Gastroesophageal sphincter (tissue), 4 donors: Measurements from ENCODE around the gene CFAP157. TPM values are rescaled to one million over a fixed set of nuclear protein-coding genes. Genes with fewer than 3 reads are reported as not detected.
A peak's percentile ranks its signal among the peaks of the same experiment; 100 is the strongest.

Source experiments
- ATAC-seq: fragments of 150-250 bp; one replicate; pipeline ENCODE4 v1.9.1; 2016; ENCODE audit warnings: mild to moderate bottlenecking, moderate library complexity
- H3K27ac ChIP-seq, 4 donors: fragments of 200-600 bp; sonication (generic) in 3 of 4; 1 replicate in 3 of 4; 2 replicates in 1 of 4; pipeline ENCODE4 v1.5.1; 2016 to 2019
- H3K27me3 ChIP-seq: fragments of 200-600 bp; sonication (generic); one replicate; pipeline ENCODE4 v1.5.1; 2019
- H3K36me3 ChIP-seq, 2 donors: fragments of 200-600 bp; sonication (generic); one replicate each; pipeline ENCODE4 v1.5.1; 2019; ENCODE audit warnings: control low read depth in 1 of 2
- H3K4me1 ChIP-seq, 3 donors: fragments of 200-600 bp; sonication (generic); 1 replicate in 2 of 3; 2 replicates in 1 of 3; pipeline ENCODE4 v1.5.1; 2016 to 2019; ENCODE audit warnings: control low read depth in 2 of 3
- H3K4me3 ChIP-seq, 2 donors: fragments of 200-600 bp; sonication (generic); one replicate each; pipeline ENCODE4 v1.5.1; 2019; ENCODE audit warnings: mild to moderate bottlenecking in 1 of 2, moderate library complexity in 1 of 2
- H3K9me3 ChIP-seq, 3 donors: fragments of 200-600 bp; sonication (generic); one replicate each; pipeline ENCODE4 v1.5.1; 2017 to 2019; ENCODE audit warnings: control low read depth in 2 of 3
- EP300 ChIP-seq: sonication (generic); formaldehyde crosslinking; IDR thresholded peaks from one replicate; pipeline ENCODE4 v1.6.1; 2017; ENCODE audit warnings: antibody characterized with exemption, mild to moderate bottlenecking
- POLR2A ChIP-seq, 2 donors: fragments of 450-650 bp; IDR thresholded peaks; one replicate each; pipeline ENCODE4 v1.6.1; 2017; ENCODE audit warnings: antibody characterized with exemption in 2 of 2, mild to moderate bottlenecking in 2 of 2, moderate library complexity in 1 of 2
- POLR2AphosphoS5 ChIP-seq: sonication (generic); formaldehyde crosslinking; IDR thresholded peaks from one replicate; pipeline ENCODE4 v1.6.1; 2017; ENCODE audit warnings: antibody characterized with exemption
- WGBS, 2 donors: methylation state at CpG; one replicate each; pipeline ENCODE4 v1.1.5; 2018; ENCODE audit warnings: low coverage in 1 of 2; 5-methylcytosine and 5-hydroxymethylcytosine counted together
- total RNA-seq, 4 donors: library from RNA; depleted of rRNA; stranded (reverse); fragments of >200 nt; gene quantifications; one replicate each; pipeline ENCODE4 v1.1.0, GENCODE V29; 2016
- TF ChIP-seq, protein P1 (sequence below), 4 experiments: fragments of 200-600 bp in 2 of 4; fragments of 450-650 bp in 2 of 4; sonication (generic) in 1 of 4; IDR thresholded peaks; one replicate each; pipeline ENCODE4 v1.5.1; 2017 to 2019; ENCODE audit warnings: antibody characterized with exemption in 4 of 4, mild to moderate bottlenecking in 2 of 4, moderate library complexity in 2 of 4

The CFAP157 gene
- total RNA-seq, 4 donors from 2014 or later: 0.31 TPM; not detected in 3

DNA sequence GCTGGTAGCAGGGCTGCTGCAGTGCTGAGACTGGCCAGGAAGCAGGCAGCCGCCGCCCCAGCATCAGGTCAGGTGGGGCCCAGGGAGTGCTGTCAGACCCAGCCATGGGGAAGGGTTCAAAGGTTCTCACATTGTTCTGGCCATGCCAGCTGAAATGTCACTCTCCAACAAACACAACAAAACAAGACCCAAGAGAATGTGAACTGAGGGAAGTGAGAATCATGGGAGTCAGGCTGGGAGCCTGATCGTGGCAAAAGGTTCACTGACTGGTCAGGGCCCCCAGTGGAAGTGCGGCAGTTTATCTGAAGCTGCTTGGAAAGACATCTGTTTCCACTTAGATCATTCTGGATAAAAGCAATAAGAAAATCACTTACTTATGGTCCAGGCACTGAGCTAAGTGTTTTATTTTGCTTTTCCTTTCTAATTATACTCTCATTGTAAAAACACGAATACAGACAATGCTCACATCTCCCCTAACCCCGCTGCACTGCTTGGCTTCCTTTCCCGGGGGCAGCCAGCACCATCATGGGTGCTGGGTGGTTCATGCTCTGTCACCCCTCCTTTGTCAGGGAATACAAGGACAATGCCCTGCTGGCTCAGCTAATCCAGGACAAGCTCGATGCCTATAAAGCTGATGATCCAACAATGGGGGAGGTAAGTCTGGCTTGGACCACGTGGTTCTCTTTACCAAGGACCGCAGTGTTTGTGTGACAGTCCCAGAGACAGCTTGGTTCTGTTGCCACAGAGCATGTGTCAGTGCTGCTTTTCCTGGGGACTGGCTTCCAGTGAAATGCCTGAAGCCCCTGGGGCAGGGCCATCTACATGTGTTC is 41.9 kb upstream of the CFAP157 start:
- Histone ChIP-seq H3K36me3 (peaks cover 0 to 99% of the 10 kb centered on the region in 2 donors), H3K4me1 (no peaks in the 10 kb centered on the region), H3K4me3 (no peak overlapping the region), H3K9me3 (no peaks in the 10 kb centered on the region), H3K27ac (peak overlapping the region in 3 of 4 donors; percentile 30 to 56 (median 35)), H3K27me3 (no peaks in the 10 kb centered on the region)
- ATAC-seq: peak; percentile 34
- WGBS, 2 donors: 66 to 79% methylated on average over 4 to 6 of the region's 10 CpGs
- TF ChIP-seq EP300: no peak

DNA sequence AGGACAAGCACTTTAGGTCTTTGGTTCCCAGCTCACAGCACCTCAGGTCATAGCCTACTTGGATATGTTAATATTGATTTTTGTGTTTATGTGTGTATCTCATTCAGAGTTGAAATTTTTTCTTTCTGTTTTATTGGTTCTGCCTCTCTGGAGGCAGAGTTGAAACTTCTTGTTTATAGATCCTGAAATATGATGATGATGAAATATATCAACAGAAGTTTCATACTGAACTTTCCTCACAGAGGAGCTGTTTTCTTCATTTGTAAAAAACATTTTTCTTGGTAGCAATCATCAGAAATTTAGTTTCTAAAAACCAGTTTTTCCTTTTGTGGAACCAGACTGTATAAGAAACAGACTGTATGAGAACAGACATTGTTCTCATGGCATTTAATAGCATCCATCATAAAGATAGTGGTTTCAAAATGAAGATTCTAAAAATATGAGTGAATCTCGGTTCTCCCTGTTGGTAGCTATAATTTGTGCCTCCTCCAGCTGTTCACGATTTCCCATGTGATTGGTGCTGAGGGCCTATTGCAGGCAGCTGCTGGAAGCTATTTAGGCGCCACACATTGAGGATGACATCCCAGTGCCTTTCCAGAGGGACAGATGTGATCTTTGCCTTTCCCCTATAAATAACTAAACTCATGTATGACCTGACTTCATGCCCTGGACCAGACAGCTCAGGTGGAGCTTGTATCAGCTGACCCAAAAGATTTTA is 39.5 kb upstream of the CFAP157 start:
- no peak overlapping the region for H3K27ac ChIP-seq
- H3K27me3 ChIP-seq: no peaks in the 10 kb centered on the region
- TF ChIP-seq EP300 (no peak), POLR2AphosphoS5 (no peak), POLR2A (IDR thresholded peaks at IDR 0.05) (no peak)
- TF ChIP-seq, protein P1, sequence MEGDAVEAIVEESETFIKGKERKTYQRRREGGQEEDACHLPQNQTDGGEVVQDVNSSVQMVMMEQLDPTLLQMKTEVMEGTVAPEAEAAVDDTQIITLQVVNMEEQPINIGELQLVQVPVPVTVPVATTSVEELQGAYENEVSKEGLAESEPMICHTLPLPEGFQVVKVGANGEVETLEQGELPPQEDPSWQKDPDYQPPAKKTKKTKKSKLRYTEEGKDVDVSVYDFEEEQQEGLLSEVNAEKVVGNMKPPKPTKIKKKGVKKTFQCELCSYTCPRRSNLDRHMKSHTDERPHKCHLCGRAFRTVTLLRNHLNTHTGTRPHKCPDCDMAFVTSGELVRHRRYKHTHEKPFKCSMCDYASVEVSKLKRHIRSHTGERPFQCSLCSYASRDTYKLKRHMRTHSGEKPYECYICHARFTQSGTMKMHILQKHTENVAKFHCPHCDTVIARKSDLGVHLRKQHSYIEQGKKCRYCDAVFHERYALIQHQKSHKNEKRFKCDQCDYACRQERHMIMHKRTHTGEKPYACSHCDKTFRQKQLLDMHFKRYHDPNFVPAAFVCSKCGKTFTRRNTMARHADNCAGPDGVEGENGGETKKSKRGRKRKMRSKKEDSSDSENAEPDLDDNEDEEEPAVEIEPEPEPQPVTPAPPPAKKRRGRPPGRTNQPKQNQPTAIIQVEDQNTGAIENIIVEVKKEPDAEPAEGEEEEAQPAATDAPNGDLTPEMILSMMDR (IDR thresholded peaks at IDR 0.05): no peak
- no peaks in the 10 kb centered on the region for H3K9me3 ChIP-seq
- no peak overlapping the region for H3K4me3 ChIP-seq
- peaks cover 0 to 100% of the 10 kb centered on the region in 2 donors for H3K36me3 ChIP-seq
- no peak for ATAC-seq
- 29 to 47% methylated on average over 2 to 3 of the region's 3 CpGs for WGBS, 2 donors
- H3K4me1 ChIP-seq: no peaks in the 10 kb centered on the region

DNA sequence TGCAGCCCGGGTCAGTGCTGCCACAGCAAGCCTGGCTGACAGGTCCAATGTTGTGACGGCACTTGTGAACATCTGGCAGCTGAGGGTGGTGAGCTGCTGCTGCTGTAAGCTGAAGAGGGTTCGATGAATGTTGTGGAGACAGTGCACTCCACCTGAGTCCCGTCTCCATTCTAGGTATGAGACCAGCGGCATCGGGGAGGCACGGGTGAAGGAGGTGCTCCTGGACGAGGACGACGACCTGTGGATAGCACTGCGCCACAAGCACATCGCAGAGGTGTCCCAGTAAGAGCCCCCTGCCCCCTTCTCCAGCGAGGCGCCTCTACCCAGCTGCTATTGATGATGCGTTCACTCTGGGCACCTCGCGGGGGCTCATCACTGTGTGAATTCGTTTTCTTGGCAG is 38.9 kb upstream of the CFAP157 start:
- Histone ChIP-seq H3K27me3 (no peaks in the 10 kb centered on the region), H3K4me1 (no peaks in the 10 kb centered on the region), H3K27ac (no peak overlapping the region), H3K4me3 (no peak overlapping the region), H3K36me3 (peaks cover 0 to 100% of the 10 kb centered on the region in 2 donors), H3K9me3 (no peaks in the 10 kb centered on the region)
- ATAC-seq: no peak
- no peak for TF ChIP-seq POLR2AphosphoS5
- 70 to 89% methylated on average over 2 to 13 of the region's 18 CpGs for WGBS, 2 donors

DNA sequence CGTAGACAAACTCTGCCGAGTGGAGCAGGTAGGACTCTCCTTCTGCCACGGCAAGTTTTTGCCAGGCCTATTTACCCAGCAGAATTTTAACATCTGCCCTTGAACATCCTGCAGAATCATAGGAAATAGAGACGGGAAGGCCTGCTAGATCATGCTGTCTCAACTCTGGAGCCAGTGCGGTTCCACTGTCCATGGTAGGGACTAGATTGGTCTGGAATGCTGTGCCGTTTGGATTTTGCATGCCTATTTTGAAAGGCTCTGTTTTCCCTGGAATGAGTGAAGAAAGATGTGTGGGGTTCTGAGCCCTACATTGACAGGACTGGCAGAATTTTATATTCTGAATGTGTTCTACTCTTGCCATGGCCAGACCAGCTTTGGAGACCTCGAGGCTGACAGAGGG is 33.6 kb upstream of the CFAP157 start:
- H3K27me3 ChIP-seq: no peaks in the 10 kb centered on the region

DNA sequence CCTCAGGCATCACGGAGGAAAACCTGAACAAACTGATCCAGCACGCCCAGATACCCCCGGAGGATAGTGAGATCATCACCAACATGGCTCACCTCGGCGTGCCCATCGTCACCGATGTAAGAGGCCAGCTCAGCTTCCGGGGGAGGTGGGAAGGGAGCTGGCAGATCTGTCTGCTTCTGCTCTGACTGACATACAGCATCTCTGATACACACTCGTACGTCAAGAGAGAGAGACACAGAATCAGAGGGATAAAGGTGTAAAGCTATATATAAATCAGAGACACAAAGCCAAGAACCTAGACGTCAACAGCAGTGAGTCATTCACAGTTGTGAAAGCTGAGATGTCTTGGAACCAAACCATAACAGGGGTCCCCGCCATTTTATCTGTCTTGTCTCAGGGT is 30.1 kb upstream of the CFAP157 start:
- H3K27ac ChIP-seq: no peak overlapping the region
- peaks cover 0 to 98% of the 10 kb centered on the region in 2 donors for H3K36me3 ChIP-seq
- 66 to 75% methylated on average over 3 to 4 of the region's 12 CpGs for WGBS, 2 donors
- no peak overlapping the region for H3K4me3 ChIP-seq
- H3K27me3 ChIP-seq: no peaks in the 10 kb centered on the region
- no peak for TF ChIP-seq POLR2A (IDR thresholded peaks at IDR 0.05)
- no peak for TF ChIP-seq EP300
- TF ChIP-seq, protein P1 (IDR thresholded peaks at IDR 0.05): no peak
- no peak for TF ChIP-seq POLR2AphosphoS5
- no peaks in the 10 kb centered on the region for H3K9me3 ChIP-seq
- H3K4me1 ChIP-seq: no peaks in the 10 kb centered on the region
- no peak for ATAC-seq

More for the DNA sequence above, 33.6 kb upstream of the CFAP157 start:
- H3K27ac ChIP-seq: no peak overlapping the region
- no peak for ATAC-seq
- 70 to 86% methylated on average over 2 to 3 of the region's 7 CpGs for WGBS, 2 donors
- H3K9me3 ChIP-seq: no peaks in the 10 kb centered on the region
- TF ChIP-seq POLR2A (IDR thresholded peaks at IDR 0.05) (no peak), EP300 (no peak), POLR2AphosphoS5 (no peak)
- TF ChIP-seq, protein P1 (IDR thresholded peaks at IDR 0.05): no peak
- H3K4me3 ChIP-seq: no peak overlapping the region
- H3K36me3 ChIP-seq: peaks cover 0 to 98% of the 10 kb centered on the region in 2 donors
- no peaks in the 10 kb centered on the region for H3K4me1 ChIP-seq
